H1 (cell line): Measurements from ENCODE around the gene COL1A1. TPM values are rescaled to one million over a fixed set of nuclear protein-coding genes. Genes with fewer than 3 reads are reported as not detected.
A peak's percentile ranks its signal among the peaks of the same experiment; 100 is the strongest.

ENCODE experiments used
- BRCA1 ChIP-seq: IDR thresholded peaks from 2 replicates; pipeline ENCODE4 v1.6.1; 2012; ENCODE audit warnings: low read depth, low read length, improper control_type of control experiment
- CHD2 ChIP-seq: IDR thresholded peaks from 2 replicates; pipeline ENCODE4 v1.6.1; 2012; ENCODE audit warnings: low read length, improper control_type of control experiment
- EP300 ChIP-seq, 2 experiments: IDR thresholded peaks; 1 replicate in 1 of 2; 2 replicates in 1 of 2; pipeline ENCODE4 v1.6.1; 2011 to 2012; ENCODE audit warnings: low read depth in 2 of 2, low read length in 2 of 2, mild to moderate bottlenecking in 2 of 2, borderline replicate concordance in 1 of 2, inconsistent platforms in 1 of 2, moderate library complexity in 1 of 2
- GABPA ChIP-seq: IDR thresholded peaks from 2 replicates; pipeline ENCODE4 v1.6.1; 2011; ENCODE audit warnings: mild to moderate bottlenecking, low read length, moderate library complexity, borderline replicate concordance; ENCODE audit not compliant: insufficient read depth
- KDM1A ChIP-seq: fragments of 200-600, 300-600 bp; sonication (generic); IDR thresholded peaks from 2 replicates; pipeline ENCODE4 v1.7.1; 2016; ENCODE audit warnings: mild to moderate bottlenecking, low read length, borderline replicate concordance
- KDM4A ChIP-seq: IDR thresholded peaks from one replicate; pipeline ENCODE4 v1.7.1; 2012; ENCODE audit warnings: low read depth, mild to moderate bottlenecking, moderate library complexity, low read length, inconsistent platforms; ENCODE audit not compliant: severe bottlenecking
- RBBP5 ChIP-seq: IDR thresholded peaks from 2 replicates; pipeline ENCODE4 v1.7.1; 2012; ENCODE audit warnings: low read depth, mild to moderate bottlenecking, inconsistent platforms, low read length, moderate library complexity, borderline replicate concordance
- SIN3A ChIP-seq, 2 experiments: IDR thresholded peaks in 1 of 2; conservative IDR thresholded peaks in 1 of 2; 2 replicates each; pipeline ENCODE4 v1.6.1; 2011 to 2012; ENCODE audit warnings: low read length in 2 of 2, improper control_type of control experiment in 1 of 2, low read depth in 1 of 2, mild to moderate bottlenecking in 1 of 2
- SP2 ChIP-seq: IDR thresholded peaks from 2 replicates; pipeline ENCODE4 v1.6.1; 2012; ENCODE audit warnings: mild to moderate bottlenecking, low read length, inconsistent platforms
- TAF1 ChIP-seq: IDR thresholded peaks from 2 replicates; pipeline ENCODE4 v1.6.1; 2011; ENCODE audit warnings: mild to moderate bottlenecking, low read depth, low read length
- TCF12 ChIP-seq: IDR thresholded peaks from 2 replicates; pipeline ENCODE4 v1.6.1; 2011; ENCODE audit warnings: low read depth, mild to moderate bottlenecking, low read length
- YY1 ChIP-seq: IDR thresholded peaks from 2 replicates; pipeline ENCODE4 v1.6.1; 2011; ENCODE audit warnings: low read depth, mild to moderate bottlenecking, low read length
- polyA plus RNA-seq, 7 experiments: library from polyadenylated mRNA; depleted of rRNA in 3 of 7; stranded (reverse) in 5 of 7; unstranded in 2 of 7; fragments of >200 nt in 5 of 7; fragments of 200-250 nt in 2 of 7; gene quantifications; 1 replicate in 5 of 7; 2 replicates in 1 of 7; 4 replicates in 1 of 7; pipeline versions ENCODE4 v1.2.1 to v1.2.3, GENCODE V29; 2011 to 2013; ENCODE audit warnings: missing spikeins in 2 of 7, mixed read lengths in 2 of 7
- total RNA-seq: library from RNA; stranded (reverse); fragmentation: NEBNext Ultra II Directional; extraction: Animal tissue kit (Norgen Biotek cat#: 25700); gene quantifications from 2 replicates; pipeline ENCODE4 v1.2.1, GENCODE V29; 2021

The COL1A1 gene
- total and polyA plus RNA-seq, 2 of the 8 experiments (the other 6 are each of a cell fraction or from before 2014, with no cell fraction given), result 14.1 to 80.4 TPM

DNA sequence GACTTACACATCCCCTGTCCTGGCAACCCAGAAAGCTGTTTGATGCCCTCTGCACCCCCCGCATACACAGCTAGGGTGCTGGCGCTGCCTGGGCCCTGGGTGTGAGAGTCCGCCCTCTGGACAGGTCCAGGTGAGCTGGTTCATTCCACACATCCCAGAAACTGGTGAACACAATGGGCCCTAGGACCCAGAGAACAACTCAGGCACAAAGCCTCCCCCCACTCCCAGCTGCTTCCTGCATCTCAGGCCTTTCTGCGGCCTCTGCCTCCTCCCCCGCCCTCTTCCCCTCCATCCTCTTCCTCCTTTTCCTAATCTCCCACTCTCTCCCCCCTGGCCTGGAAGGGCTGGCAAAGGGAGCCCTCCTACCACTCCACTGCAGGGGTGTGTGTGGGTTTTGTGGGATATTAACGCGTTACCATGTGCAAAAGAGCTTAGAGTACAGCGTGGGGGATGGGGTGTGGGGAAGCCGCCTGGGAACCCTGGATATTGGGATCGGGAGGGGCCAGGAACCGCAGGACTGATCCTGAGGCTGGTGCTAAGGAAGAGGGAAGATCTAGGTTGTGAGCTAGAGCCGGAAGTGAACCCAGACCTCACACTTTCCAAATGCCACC is 49.4 kb downstream of the COL1A1 start (continued):
- TF ChIP-seq KDM1A (peak; percentile 58; the same call in 1 of the 2 replicates), CHD2 (peak; percentile 58), TCF12 (peak; percentile 77), GABPA (no peak), EP300 (IDR thresholded peaks at IDR 0.05; ENCODE audit: borderline replicate concordance in 1 of 2, low read depth in 2 of 2, low read length in 2 of 2) (peak in 1 of 2 experiments; percentile 75; a peak in 1 of 3 replicates), RBBP5 (0 out of 2 replicates have a peak, but pooled peaks have one; percentile 66), BRCA1 (no peak), SP2 (no peak), SIN3A (conservative IDR thresholded peaks at IDR 0.05 in 1 of 2, IDR thresholded peaks at IDR 0.05 in 1 of 2; ENCODE audit: low read depth in 1 of 2, low read length in 2 of 2) (peak; percentile 62 to 91; a peak in 2 of 4 replicates), TAF1 (0 out of 2 replicates have a peak, but pooled peaks have one; percentile 27), YY1 (peak; percentile 20; the same call in 1 of the 2 replicates), KDM4A (peak; percentile 4)
